Natural killer cell treated with Interleukin-12 subunit alpha and Interleukin-12 subunit beta and Interleukin-15 and Interleukin-18, amount 100 ng/mL, for 72 hours (primary cell): Measurements from ENCODE around the gene SP140L. TPM values are rescaled to one million over a fixed set of nuclear protein-coding genes. Genes with fewer than 3 reads are reported as not detected.

Experiments
- ATAC-seq, 2 donors: fragments of 150-1000 bp; cut with Tn5 transposase in 1 of 2; sonication (Bioruptor Pico), chemical (Tn5 transposase) in 1 of 2; 2 replicates each; pipeline ENCODE4 v1.10.0; 2021
- DNase-seq: peaks from one replicate; pipeline ENCODE4 v3.0.0; 2022; ENCODE audit warnings: low spot score
- H3K27ac Mint-ChIP-seq, 2 donors: 1 replicate in 1 of 2; 2 replicates in 1 of 2; pipeline ENCODE4 v1.8.0; 2022; ENCODE audit warnings: mixed read lengths in 2 of 2, mild to moderate bottlenecking in 1 of 2, moderate library complexity in 1 of 2
- H3K27me3 Mint-ChIP-seq, 2 donors: 1 replicate in 1 of 2; 2 replicates in 1 of 2; pipeline ENCODE4 v1.8.0; 2022; ENCODE audit warnings: mixed read lengths in 2 of 2
- H3K36me3 Mint-ChIP-seq: one replicate; pipeline ENCODE4 v1.8.0; 2022; ENCODE audit warnings: mixed read lengths
- H3K4me1 Mint-ChIP-seq, 2 donors: 1 replicate in 1 of 2; 2 replicates in 1 of 2; pipeline ENCODE4 v1.8.0; 2022; ENCODE audit warnings: low read depth in 2 of 2, mixed read lengths in 2 of 2, mild to moderate bottlenecking in 1 of 2
- H3K4me3 Mint-ChIP-seq: one replicate; pipeline ENCODE4 v1.8.0; 2022; ENCODE audit warnings: mixed read lengths
- H3K9me3 Mint-ChIP-seq: 2 replicates; pipeline ENCODE4 v1.8.0; 2022; ENCODE audit warnings: mixed read lengths
- total RNA-seq, 2 donors: library from RNA; stranded (reverse); gene quantifications; one replicate each; pipeline ENCODE4 v1.2.3, GENCODE V29; 2022

SP140L gene
- total RNA-seq, 2 donors from 2014 or later = 36.8 to 54.0 TPM

- Mint-ChIP-seq H3K27ac (peak overlapping the region; percentile 98 to 100), H3K4me1 (peaks cover 43 to 45% of the 10 kb centered on the region in 2 donors), H3K9me3 (no peaks in the 10 kb centered on the region), H3K36me3 (peaks cover 5% of the 10 kb centered on the region), H3K4me3 (no peak overlapping the region), H3K27me3 (no peaks in the 10 kb centered on the region)
- ATAC-seq (no peak), DNase-seq (no peak)
Measured at GRCh38 chr2:230410263-230410662, 83.3 kb downstream of the SP140L start.

GRCh38 chr2:230410861-230411569 is 84.0 kb downstream of the SP140L start:
- H3K27ac Mint-ChIP-seq = peak overlapping the region; percentile 98 to 100
- H3K27me3 Mint-ChIP-seq = no peaks in the 10 kb centered on the region
- peak overlapping the region; percentile 95 for H3K4me3 Mint-ChIP-seq
- no peaks in the 10 kb centered on the region for H3K9me3 Mint-ChIP-seq
- no peaks in the 10 kb centered on the region for H3K36me3 Mint-ChIP-seq
- ATAC-seq (no peak), DNase-seq (no peak)
- peaks cover 50 to 51% of the 10 kb centered on the region in 2 donors for H3K4me1 Mint-ChIP-seq

GRCh38 chr2:230411570-230412370 is 84.8 kb downstream of the SP140L start:
- peak overlapping the region; percentile 95 for H3K4me3 Mint-ChIP-seq
- ATAC-seq = peak; percentile 89 to 92
- peaks cover 50 to 53% of the 10 kb centered on the region in 2 donors for H3K4me1 Mint-ChIP-seq
- no peaks in the 10 kb centered on the region for H3K27me3 Mint-ChIP-seq
- H3K9me3 Mint-ChIP-seq = no peaks in the 10 kb centered on the region
- H3K27ac Mint-ChIP-seq = peak overlapping the region; percentile 98 to 100
- H3K36me3 Mint-ChIP-seq = peaks cover 6% of the 10 kb centered on the region
- peak; percentile 84 for DNase-seq

GRCh38 chr2:230412371-230412711 is 85.3 kb downstream of the SP140L start:
- peaks cover 50 to 54% of the 10 kb centered on the region in 2 donors for H3K4me1 Mint-ChIP-seq
- DNase-seq = no peak

GRCh38 chr2:230412846-230413245 is 85.9 kb downstream of the SP140L start:
- DNase-seq (no peak), ATAC-seq (no peak)
- Mint-ChIP-seq H3K27ac (peak overlapping the region; percentile 98 to 100), H3K9me3 (no peaks in the 10 kb centered on the region), H3K27me3 (no peaks in the 10 kb centered on the region), H3K36me3 (peaks cover 6% of the 10 kb centered on the region), H3K4me1 (peaks cover 49 to 53% of the 10 kb centered on the region in 2 donors), H3K4me3 (peak overlapping the region; percentile 95)

More at GRCh38 chr2:230412371-230412711, 85.3 kb downstream of the SP140L start:
- Mint-ChIP-seq H3K27me3 (no peaks in the 10 kb centered on the region), H3K9me3 (no peaks in the 10 kb centered on the region), H3K36me3 (peaks cover 6% of the 10 kb centered on the region), H3K4me3 (peak overlapping the region; percentile 95), H3K27ac (peak overlapping the region; percentile 98 to 100)
- no peak for ATAC-seq

- no peak for DNase-seq
- Mint-ChIP-seq H3K27me3 (no peaks in the 10 kb centered on the region), H3K4me1 (peaks cover 51 to 54% of the 10 kb centered on the region in 2 donors), H3K4me3 (peak overlapping the region; percentile 95), H3K27ac (peak overlapping the region in 1 of 2 donors; percentile 100), H3K9me3 (no peaks in the 10 kb centered on the region), H3K36me3 (peaks cover 10% of the 10 kb centered on the region)
- ATAC-seq = no peak
Measured at GRCh38 chr2:230413479-230413878, 86.5 kb downstream of the SP140L start.

GRCh38 chr2:230414302-230414701 is 87.3 kb downstream of the SP140L start:
- Mint-ChIP-seq H3K4me3 (peak overlapping the region; percentile 23), H3K36me3 (peaks cover 14% of the 10 kb centered on the region), H3K27ac (peak overlapping the region; percentile 99), H3K4me1 (peaks cover 59 to 62% of the 10 kb centered on the region in 2 donors), H3K9me3 (no peaks in the 10 kb centered on the region), H3K27me3 (no peaks in the 10 kb centered on the region)
- ATAC-seq = no peak
- DNase-seq = no peak

- DNase-seq (peak; percentile 91), ATAC-seq (peak; percentile 89)
- H3K9me3 Mint-ChIP-seq = no peaks in the 10 kb centered on the region
- peaks cover 63 to 81% of the 10 kb centered on the region in 2 donors for H3K4me1 Mint-ChIP-seq
- peaks cover 21% of the 10 kb centered on the region for H3K36me3 Mint-ChIP-seq
- no peaks in the 10 kb centered on the region for H3K27me3 Mint-ChIP-seq
- peak within 1 kb of the TSS; percentile 93 for H3K4me3 Mint-ChIP-seq
- H3K27ac Mint-ChIP-seq = peak within 1 kb of the TSS; percentile 99
Measured at GRCh38 chr2:230416061-230416721, 89.2 kb downstream of the SP140L start, which contains the start of gene SP100. TSS of gene SP100 (plus strand) at chr2:230416201. CDS start at chr2:230416297, 96 bp downstream.

- H3K27me3 Mint-ChIP-seq = no peaks in the 10 kb centered on the region
- H3K36me3 Mint-ChIP-seq = peaks cover 32% of the 10 kb centered on the region
- peaks cover 65 to 84% of the 10 kb centered on the region in 2 donors for H3K4me1 Mint-ChIP-seq
- ATAC-seq = no peak
- H3K27ac Mint-ChIP-seq = peak overlapping the region; percentile 90 to 99
- H3K9me3 Mint-ChIP-seq = no peaks in the 10 kb centered on the region
- no peak for DNase-seq
- peak overlapping the region; percentile 95 for H3K4me3 Mint-ChIP-seq
Measured at GRCh38 chr2:230417436-230417835, 90.4 kb downstream of the SP140L start.

- no peak for ATAC-seq
- Mint-ChIP-seq H3K27me3 (no peaks in the 10 kb centered on the region), H3K4me3 (peak overlapping the region; percentile 95), H3K9me3 (no peaks in the 10 kb centered on the region), H3K4me1 (peaks cover 62 to 80% of the 10 kb centered on the region in 2 donors), H3K36me3 (peaks cover 37% of the 10 kb centered on the region), H3K27ac (peak overlapping the region; percentile 90 to 99)
- no peak for DNase-seq
Measured at GRCh38 chr2:230418341-230419016, 91.5 kb downstream of the SP140L start.

- H3K36me3 Mint-ChIP-seq = peaks cover 44% of the 10 kb centered on the region
- peaks cover 65 to 83% of the 10 kb centered on the region in 2 donors for H3K4me1 Mint-ChIP-seq
- H3K4me3 Mint-ChIP-seq = peak overlapping the region; percentile 95
- ATAC-seq (no peak), DNase-seq (no peak)
- H3K27ac Mint-ChIP-seq = peak overlapping the region; percentile 90 to 99
- H3K27me3 Mint-ChIP-seq = no peaks in the 10 kb centered on the region
- H3K9me3 Mint-ChIP-seq = no peaks in the 10 kb centered on the region
Measured at GRCh38 chr2:230419181-230419580, 92.2 kb downstream of the SP140L start.

- peaks cover 74 to 90% of the 10 kb centered on the region in 2 donors for H3K4me1 Mint-ChIP-seq
- H3K9me3 Mint-ChIP-seq = no peaks in the 10 kb centered on the region
- ATAC-seq (no peak), DNase-seq (no peak)
- H3K27me3 Mint-ChIP-seq = no peaks in the 10 kb centered on the region
- peak overlapping the region; percentile 21 to 40 for H3K27ac Mint-ChIP-seq
- peak overlapping the region; percentile 4 for H3K4me3 Mint-ChIP-seq
- peaks cover 50% of the 10 kb centered on the region for H3K36me3 Mint-ChIP-seq
Measured at GRCh38 chr2:230422149-230422548, 95.2 kb downstream of the SP140L start.

GRCh38 chr2:230423851-230424458 is 97.0 kb downstream of the SP140L start:
- Mint-ChIP-seq H3K4me1 (peaks cover 65 to 81% of the 10 kb centered on the region in 2 donors), H3K27me3 (no peaks in the 10 kb centered on the region), H3K4me3 (peak overlapping the region; percentile 51), H3K27ac (peak overlapping the region; percentile 49 to 70), H3K36me3 (peaks cover 49% of the 10 kb centered on the region), H3K9me3 (no peaks in the 10 kb centered on the region)
- DNase-seq (no peak), ATAC-seq (no peak)
